ENCODE results near the gene CACNA1B. TPM values are rescaled to one million over a fixed set of nuclear protein-coding genes. Genes with fewer than 3 reads are reported as not detected.

Gene CACNA1B
- total RNA-seq, 1 donor from 2014 or later = under 0.01 TPM

- no peak overlapping the region for H3K4me3 ChIP-seq (ENCODE audit: low read depth, low read length)
- no peak for DNase-seq (ENCODE audit: low read depth)
- TF ChIP-seq CTCF (conservative IDR thresholded peaks at IDR 0.05; ENCODE audit: low read depth, low read length) = no peak
These were observed 100.1 kb downstream of the CACNA1B start for GRCh38 chr9:137977571-137978261.

- DNase-seq (ENCODE audit: low read depth) = no peak
- TF ChIP-seq CTCF (conservative IDR thresholded peaks at IDR 0.05; ENCODE audit: low read depth, low read length) = no peak
- no peak overlapping the region for H3K4me3 ChIP-seq (ENCODE audit: low read depth, low read length)
These were observed 100.7 kb downstream of the CACNA1B start for GRCh38 chr9:137978262-137978714.

- no peak overlapping the region for H3K4me3 ChIP-seq (ENCODE audit: low read depth, low read length)
- no peak for TF ChIP-seq CTCF (conservative IDR thresholded peaks at IDR 0.05; ENCODE audit: low read depth, low read length)
- no peak for DNase-seq (ENCODE audit: low read depth)
These were observed 104.6 kb downstream of the CACNA1B start for GRCh38 chr9:137982200-137982599.

GRCh38 chr9:137984005-137984404, 106.4 kb downstream of the CACNA1B start:
- TF ChIP-seq CTCF (conservative IDR thresholded peaks at IDR 0.05; ENCODE audit: low read depth, low read length) = no peak
- no peak overlapping the region for H3K4me3 ChIP-seq (ENCODE audit: low read depth, low read length)
- no peak for DNase-seq (ENCODE audit: low read depth)

GRCh38 chr9:137984520-137985257, 107.1 kb downstream of the CACNA1B start:
- no peak overlapping the region for H3K4me3 ChIP-seq (ENCODE audit: low read depth, low read length)
- no peak for TF ChIP-seq CTCF (conservative IDR thresholded peaks at IDR 0.05; ENCODE audit: low read depth, low read length)
- no peak for DNase-seq (ENCODE audit: low read depth)

GRCh38 chr9:137985637-137986071, 108.1 kb downstream of the CACNA1B start:
- DNase-seq (ENCODE audit: low read depth) = no peak
- TF ChIP-seq CTCF (conservative IDR thresholded peaks at IDR 0.05; ENCODE audit: low read depth, low read length) = no peak
- no peak overlapping the region for H3K4me3 ChIP-seq (ENCODE audit: low read depth, low read length)
